Activated CD8-positive, alpha-beta T cell treated with anti-CD3 and anti-CD28 coated beads for 36 hours (primary cell): ENCODE data around the gene FUT8. TPM values are rescaled to one million over a fixed set of nuclear protein-coding genes. Genes with fewer than 3 reads are reported as not detected.

Source experiments
- ATAC-seq: fragments of 200-7000 bp; cut with Tn5 transposase; one replicate; pipeline ENCODE4 v1.10.0; 2021; ENCODE audit warnings: mild to moderate bottlenecking, moderate library complexity
- CTCF ChIA-PET: fragments of 350-600 bp; sonication (Branson Sonifier 250); formaldehyde crosslinking; loops from one replicate; lab custom pipeline; 2021; ENCODE audit warnings: antibody characterized with exemption; lab: Charles Lee
- POLR2A ChIA-PET: fragments of 350-600 bp; sonication (Branson Sonifier 250); formaldehyde crosslinking; loops from one replicate; lab custom pipeline; 2021; ENCODE audit warnings: antibody characterized with exemption; lab: Charles Lee
- DNase-seq: peaks from one replicate; pipeline ENCODE4 v3.0.0-alpha.2; 2020
- H3K27ac Mint-ChIP-seq: one replicate; pipeline ENCODE4 v1.8.0; 2021; ENCODE audit warnings: mild to moderate bottlenecking, mixed read lengths
- H3K27me3 Mint-ChIP-seq: one replicate; pipeline ENCODE4 v1.8.0; 2021; ENCODE audit warnings: mixed read lengths
- H3K36me3 Mint-ChIP-seq: one replicate; pipeline ENCODE4 v1.8.0; 2021; ENCODE audit warnings: low read depth, mixed read lengths
- H3K4me1 Mint-ChIP-seq: one replicate; pipeline ENCODE4 v1.8.0; 2021; ENCODE audit warnings: low read depth, mixed read lengths
- H3K4me3 Mint-ChIP-seq: one replicate; pipeline ENCODE4 v1.8.0; 2021; ENCODE audit warnings: mild to moderate bottlenecking, moderate library complexity, mixed read lengths
- H3K9me3 Mint-ChIP-seq: one replicate; pipeline ENCODE4 v1.8.0; 2021; ENCODE audit warnings: mixed read lengths
- intact Hi-C: fragments of 100-400 bp; cut with micrococcal nuclease; formaldehyde crosslinking; loops from one replicate; pipeline ENCODE4 v1.10.0; 2022
- total RNA-seq, 2 experiments: library from RNA; stranded (reverse); gene quantifications; one replicate each; pipeline ENCODE4 v1.2.3, GENCODE V29; 2021
- TF ChIP-seq, protein P1 (sequence below): fragments of 200-600 bp; IDR thresholded peaks from one replicate; pipeline ENCODE4 v1.8.0; 2022; ENCODE audit warnings: antibody characterized with exemption, mild to moderate bottlenecking

The FUT8 gene
- total RNA-seq, 2 experiments from 2014 or later = 55.7 to 61.0 TPM

GRCh38 chr14:65558363-65558762, 145.8 kb downstream of the FUT8 start:
- CTCF ChIA-PET = no interaction called here
- intact Hi-C loops = no loop called here
- peaks cover 21% of the 10 kb centered on the region for H3K36me3 Mint-ChIP-seq
- ATAC-seq = no peak
- peaks cover 19% of the 10 kb centered on the region for H3K4me1 Mint-ChIP-seq
- H3K9me3 Mint-ChIP-seq = no peaks in the 10 kb centered on the region
- no peak overlapping the region for H3K4me3 Mint-ChIP-seq
- H3K27me3 Mint-ChIP-seq = no peaks in the 10 kb centered on the region
- DNase-seq = no peak
- TF ChIP-seq, protein P1, sequence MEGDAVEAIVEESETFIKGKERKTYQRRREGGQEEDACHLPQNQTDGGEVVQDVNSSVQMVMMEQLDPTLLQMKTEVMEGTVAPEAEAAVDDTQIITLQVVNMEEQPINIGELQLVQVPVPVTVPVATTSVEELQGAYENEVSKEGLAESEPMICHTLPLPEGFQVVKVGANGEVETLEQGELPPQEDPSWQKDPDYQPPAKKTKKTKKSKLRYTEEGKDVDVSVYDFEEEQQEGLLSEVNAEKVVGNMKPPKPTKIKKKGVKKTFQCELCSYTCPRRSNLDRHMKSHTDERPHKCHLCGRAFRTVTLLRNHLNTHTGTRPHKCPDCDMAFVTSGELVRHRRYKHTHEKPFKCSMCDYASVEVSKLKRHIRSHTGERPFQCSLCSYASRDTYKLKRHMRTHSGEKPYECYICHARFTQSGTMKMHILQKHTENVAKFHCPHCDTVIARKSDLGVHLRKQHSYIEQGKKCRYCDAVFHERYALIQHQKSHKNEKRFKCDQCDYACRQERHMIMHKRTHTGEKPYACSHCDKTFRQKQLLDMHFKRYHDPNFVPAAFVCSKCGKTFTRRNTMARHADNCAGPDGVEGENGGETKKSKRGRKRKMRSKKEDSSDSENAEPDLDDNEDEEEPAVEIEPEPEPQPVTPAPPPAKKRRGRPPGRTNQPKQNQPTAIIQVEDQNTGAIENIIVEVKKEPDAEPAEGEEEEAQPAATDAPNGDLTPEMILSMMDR = no peak
- POLR2A ChIA-PET = no interaction called here
- no peak overlapping the region for H3K27ac Mint-ChIP-seq

DNA sequence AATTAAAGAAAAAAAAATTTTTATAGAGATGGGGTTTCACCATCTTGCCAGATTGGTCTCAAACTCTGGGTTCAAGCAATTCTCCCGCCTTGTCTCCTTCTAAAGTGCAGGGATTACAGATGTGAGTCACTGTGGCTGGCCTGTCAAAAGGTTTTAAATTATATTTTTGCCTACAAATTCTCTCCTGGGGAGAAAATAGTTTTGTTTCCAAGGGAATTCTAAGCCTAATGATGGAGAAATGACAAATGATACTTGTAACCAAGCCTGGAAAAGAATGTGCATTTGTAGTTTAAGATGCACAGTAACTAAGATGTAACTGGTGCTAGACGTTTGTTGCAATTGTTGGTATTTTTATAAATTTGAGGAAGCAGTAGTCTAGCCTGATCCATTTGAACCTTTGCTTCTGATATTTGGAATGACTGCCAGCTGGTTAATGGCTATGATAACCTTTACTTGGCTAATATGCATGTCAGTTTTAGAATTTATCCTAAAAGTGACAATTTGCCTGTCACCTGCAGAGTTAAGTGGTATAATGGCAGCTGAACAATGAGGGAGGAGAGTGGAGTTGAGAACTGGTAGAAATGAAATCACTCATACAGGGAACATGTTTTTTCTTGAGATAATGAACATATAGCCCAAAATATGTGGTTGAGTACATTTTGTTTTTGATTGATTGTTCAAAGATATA, 148.0 kb downstream of the FUT8 start:
- TF ChIP-seq, protein P1 = no peak
- DNase-seq (no peak), ATAC-seq (no peak)
- intact Hi-C loops = no loop called here
- peaks cover 25% of the 10 kb centered on the region for H3K4me1 Mint-ChIP-seq
- peaks cover 37% of the 10 kb centered on the region for H3K36me3 Mint-ChIP-seq
- CTCF ChIA-PET = interaction anchor here (0.8 to 1.1 kb wide), 3 partner anchors 10 to 147 kb away, joined by 3 read pairs; no protein-coding TSS in a partner anchor
- H3K9me3 Mint-ChIP-seq = peaks cover 5% of the 10 kb centered on the region
- H3K27me3 Mint-ChIP-seq = no peaks in the 10 kb centered on the region
- POLR2A ChIA-PET = no interaction called here
- no peak overlapping the region for H3K27ac Mint-ChIP-seq
- H3K4me3 Mint-ChIP-seq = no peak overlapping the region

DNA sequence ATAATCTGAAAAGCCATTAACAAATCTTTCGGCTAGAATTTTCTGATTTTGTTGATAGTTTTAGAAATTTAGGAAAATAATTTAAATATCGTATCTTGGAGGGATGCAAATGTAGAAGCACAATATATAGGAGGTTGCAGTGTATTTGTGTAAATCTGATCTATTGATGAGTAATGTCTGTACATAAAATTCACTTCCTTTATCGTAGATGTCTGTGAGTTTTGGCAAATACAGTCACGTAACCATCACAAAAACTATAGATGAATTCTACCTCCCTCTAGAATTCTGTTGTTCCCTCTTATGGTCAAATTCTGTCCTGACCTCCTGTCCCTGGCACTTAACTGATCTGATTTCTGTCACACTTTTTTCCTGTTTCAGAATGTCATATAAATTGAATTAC, 151.8 kb downstream of the FUT8 start:
- intact Hi-C loops = no loop called here
- Mint-ChIP-seq H3K9me3 (peaks cover 6% of the 10 kb centered on the region), H3K4me3 (no peak overlapping the region), H3K4me1 (peaks cover 44% of the 10 kb centered on the region), H3K36me3 (peaks cover 54% of the 10 kb centered on the region), H3K27ac (no peak overlapping the region), H3K27me3 (no peaks in the 10 kb centered on the region)
- ChIA-PET POLR2A (no interaction called here), CTCF (no interaction called here)
- no peak for DNase-seq
- ATAC-seq = no peak
- TF ChIP-seq, protein P1 = no peak

GRCh38 chr14:65565948-65566347, 153.4 kb downstream of the FUT8 start:
- DNase-seq = no peak
- Mint-ChIP-seq H3K4me3 (no peak overlapping the region), H3K27me3 (no peaks in the 10 kb centered on the region), H3K27ac (no peak overlapping the region), H3K9me3 (peaks cover 6% of the 10 kb centered on the region), H3K36me3 (peaks cover 56% of the 10 kb centered on the region), H3K4me1 (peaks cover 42% of the 10 kb centered on the region)
- TF ChIP-seq, protein P1 = no peak
- ChIA-PET POLR2A (no interaction called here), CTCF (no interaction called here)
- intact Hi-C loops = no loop called here
- no peak for ATAC-seq

DNA sequence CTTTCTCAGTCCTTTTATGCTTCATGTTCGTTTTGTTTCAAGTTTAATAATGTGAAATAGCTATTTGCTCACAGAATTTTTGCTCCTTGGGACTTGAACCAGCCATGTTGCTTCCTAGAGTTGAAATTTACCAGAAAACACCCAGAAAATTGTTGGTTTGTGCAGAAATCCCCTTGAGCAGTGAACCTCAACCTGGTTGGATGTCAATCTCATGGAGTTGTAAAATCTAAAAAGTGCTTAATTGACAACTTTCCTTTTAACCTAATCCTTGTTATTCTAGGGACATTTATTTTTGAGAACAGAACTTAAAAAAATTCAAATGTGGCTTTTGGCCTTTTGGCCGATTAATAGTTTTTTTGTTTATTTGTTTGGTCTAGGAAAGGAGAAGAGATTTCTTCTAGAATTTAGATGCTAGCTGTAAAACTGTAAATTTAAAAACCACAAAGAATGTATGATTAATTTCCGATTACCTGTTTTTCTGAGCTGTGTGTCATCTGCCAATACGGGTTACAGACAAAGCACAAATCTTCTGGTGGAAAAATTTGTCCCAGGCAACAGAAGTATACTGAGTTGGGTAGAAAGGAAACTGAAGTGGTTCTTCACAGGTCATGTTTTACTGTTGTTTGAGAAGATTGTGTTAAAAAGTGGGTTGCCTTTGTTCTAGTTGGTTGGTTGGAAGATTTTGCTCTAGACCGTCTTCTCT, 154.4 kb downstream of the FUT8 start:
- peak; percentile 4 for DNase-seq
- Mint-ChIP-seq H3K4me3 (peak overlapping the region; percentile 6), H3K27me3 (no peaks in the 10 kb centered on the region), H3K9me3 (peaks cover 6% of the 10 kb centered on the region), H3K4me1 (peaks cover 45% of the 10 kb centered on the region), H3K27ac (peak overlapping the region; percentile 81), H3K36me3 (peaks cover 61% of the 10 kb centered on the region)
- POLR2A ChIA-PET = no interaction called here
- intact Hi-C loops = no loop called here
- CTCF ChIA-PET = interaction anchor here (0.8 kb wide), 1 partner anchor 155 kb away, joined by 3 read pairs; no protein-coding TSS in a partner anchor
- TF ChIP-seq, protein P1 = no peak
- ATAC-seq = peak; percentile 91
